ENCODE results near the gene CYP2D6.
"Not testable (repeated sequence)": the region's sequence is repeated elsewhere in the genome, so short reads cannot be mapped to it uniquely, and the experiment has no call there.

CYP2D6 gene

GRCh38 chr22:42134100-42135020 is 3.8 kb upstream of the CYP2D6 start:
- no peak for DNase-seq (ENCODE audit: low read depth)

- no peak for DNase-seq (ENCODE audit: low read depth)
These were observed 1.8 kb upstream of the CYP2D6 start for GRCh38 chr22:42132457-42132856.

- DNase-seq (ENCODE audit: low read depth), result no peak
These were observed 952 bp upstream of the CYP2D6 start for GRCh38 chr22:42131562-42131961.

- DNase-seq (ENCODE audit: low read depth), result not testable (repeated sequence)
These were observed 428 bp downstream of the CYP2D6 start for GRCh38 chr22:42130182-42130581.

GRCh38 chr22:42128776-42129694 is 1.6 kb downstream of the CYP2D6 start:
- not testable (repeated sequence) for DNase-seq (ENCODE audit: low read depth)

GRCh38 chr22:42128007-42128406 is 2.6 kb downstream of the CYP2D6 start:
- not testable (repeated sequence) for DNase-seq (ENCODE audit: low read depth)

- no peak for DNase-seq (ENCODE audit: low read depth)
These were observed 3.0 kb downstream of the CYP2D6 start for GRCh38 chr22:42127606-42128005.

GRCh38 chr22:42123529-42123928 is 7.1 kb downstream of the CYP2D6 start:
- DNase-seq (ENCODE audit: low read depth), result not testable (repeated sequence)

- DNase-seq (ENCODE audit: low read depth), result not testable (repeated sequence)
These were observed 10.2 kb downstream of the CYP2D6 start for GRCh38 chr22:42120231-42121021.

GRCh38 chr22:42116848-42117424 is 13.7 kb downstream of the CYP2D6 start:
- no peak for DNase-seq (ENCODE audit: low read depth)

GRCh38 chr22:42115420-42115830 is 15.2 kb downstream of the CYP2D6 start:
- not testable (repeated sequence) for DNase-seq (ENCODE audit: low read depth)

- peak; percentile 29 for DNase-seq (ENCODE audit: low read depth)
These were observed 15.9 kb downstream of the CYP2D6 start for GRCh38 chr22:42114721-42115120.

- not testable (repeated sequence) for DNase-seq (ENCODE audit: low read depth)
These were observed 17.8 kb downstream of the CYP2D6 start for GRCh38 chr22:42112793-42113192.

GRCh38 chr22:42111798-42112197 is 18.8 kb downstream of the CYP2D6 start:
- no peak for DNase-seq (ENCODE audit: low read depth)

- no peak for DNase-seq (ENCODE audit: low read depth)
These were observed 21.8 kb downstream of the CYP2D6 start for GRCh38 chr22:42108848-42109247.

GRCh38 chr22:42104332-42104860 is 26.2 kb downstream of the CYP2D6 start:
- not testable (repeated sequence) for DNase-seq (ENCODE audit: low read depth)

GRCh38 chr22:42101199-42101598 is 29.4 kb downstream of the CYP2D6 start:
- no peak for DNase-seq (ENCODE audit: low read depth)

- DNase-seq (ENCODE audit: low read depth), result no peak
These were observed 39.2 kb downstream of the CYP2D6 start for GRCh38 chr22:42091455-42091782.

GRCh38 chr22:42090596-42091454 is 39.8 kb downstream of the CYP2D6 start, which contains the start of gene NDUFA6:
TSS of gene NDUFA6 (minus strand) at chr22:42090772. CDS start at chr22:42090744, 28 bp downstream.
- peak; percentile 100 for DNase-seq (ENCODE audit: low read depth)

- DNase-seq (ENCODE audit: low read depth), result no peak
These were observed 44.6 kb downstream of the CYP2D6 start for GRCh38 chr22:42086051-42086450.
